Measurements from ENCODE around the gene RBMS3.

- TF ChIP-seq CTCF (IDR thresholded peaks at IDR 0.05) (no peak), POLR2A (IDR thresholded peaks at IDR 0.05) (no peak)
These were observed 617.5 kb downstream of the RBMS3 start for GRCh38 chr3:29898171-29898965.
